ENCODE measurements around the gene NFATC3.
"Not testable (repeated sequence)": the region's sequence is repeated elsewhere in the genome, so short reads cannot be mapped to it uniquely, and the experiment has no call there.

NFATC3 gene

DNA sequence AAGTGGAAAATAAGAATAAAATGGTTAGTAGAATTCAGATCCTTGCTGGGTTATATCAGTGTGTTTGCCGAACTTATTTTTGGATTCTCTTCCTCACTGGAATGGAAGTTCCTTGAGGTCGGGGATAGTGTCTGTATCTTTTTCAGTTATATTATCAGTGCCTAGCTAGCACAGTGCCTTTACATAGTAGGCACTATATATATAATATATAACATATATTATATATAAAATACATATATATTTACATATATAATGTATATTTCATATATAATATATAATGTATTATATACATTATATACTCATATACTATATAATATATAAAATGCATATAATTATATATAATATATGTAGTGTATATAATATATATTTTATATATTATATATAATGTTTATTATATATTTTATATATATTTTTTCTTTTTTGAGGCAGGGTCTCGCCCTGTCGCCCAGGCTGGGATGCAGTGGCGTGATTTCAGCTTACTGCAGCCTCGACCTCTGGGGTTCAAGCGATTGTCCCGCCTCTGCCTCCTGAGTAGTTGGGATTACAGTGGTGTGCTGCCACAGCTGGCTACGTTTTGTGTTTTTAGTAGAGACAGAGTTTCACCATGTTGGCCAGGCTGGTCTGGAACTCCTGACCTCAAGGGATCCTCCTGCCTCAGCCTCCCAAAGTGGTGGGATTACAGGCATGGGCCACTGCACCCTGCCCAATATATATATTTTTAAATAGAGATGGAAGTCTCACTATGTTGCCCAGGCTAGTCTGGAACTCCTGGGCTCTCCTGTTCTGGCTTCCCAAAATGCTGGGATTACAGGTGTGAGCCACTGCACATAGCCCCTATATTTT, 3.2 kb downstream of the NFATC3 start:
- DNase-seq (ENCODE audit: low spot score), result no peak

- DNase-seq (ENCODE audit: low spot score), result no peak
Measured at GRCh38 chr16:68089067-68089466, 3.9 kb downstream of the NFATC3 start.

DNA sequence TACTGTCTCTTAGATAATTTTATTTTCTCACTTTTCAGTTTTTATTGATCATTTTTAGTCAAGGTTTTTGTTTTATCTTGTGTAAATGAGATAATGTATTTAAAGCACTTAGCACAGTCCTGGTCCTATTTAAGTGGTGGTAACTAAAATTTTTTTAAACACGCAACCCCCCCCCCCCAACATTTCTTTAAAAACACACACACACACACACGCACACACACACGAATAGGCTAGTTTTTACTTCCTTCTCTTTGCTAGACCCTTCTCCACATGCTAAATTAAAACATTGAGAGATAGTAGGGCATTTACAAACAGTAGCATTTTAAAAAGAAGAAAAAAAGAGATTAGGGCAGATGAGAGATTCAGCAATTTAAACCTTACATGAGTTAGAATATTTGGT, 5.0 kb downstream of the NFATC3 start:
- DNase-seq (ENCODE audit: low spot score), result no peak

- no peak for DNase-seq (ENCODE audit: low spot score)
Measured at GRCh38 chr16:68090533-68090932, 5.4 kb downstream of the NFATC3 start.

- DNase-seq (ENCODE audit: low spot score), result no peak
Measured at GRCh38 chr16:68091380-68092261, 6.5 kb downstream of the NFATC3 start.

DNA sequence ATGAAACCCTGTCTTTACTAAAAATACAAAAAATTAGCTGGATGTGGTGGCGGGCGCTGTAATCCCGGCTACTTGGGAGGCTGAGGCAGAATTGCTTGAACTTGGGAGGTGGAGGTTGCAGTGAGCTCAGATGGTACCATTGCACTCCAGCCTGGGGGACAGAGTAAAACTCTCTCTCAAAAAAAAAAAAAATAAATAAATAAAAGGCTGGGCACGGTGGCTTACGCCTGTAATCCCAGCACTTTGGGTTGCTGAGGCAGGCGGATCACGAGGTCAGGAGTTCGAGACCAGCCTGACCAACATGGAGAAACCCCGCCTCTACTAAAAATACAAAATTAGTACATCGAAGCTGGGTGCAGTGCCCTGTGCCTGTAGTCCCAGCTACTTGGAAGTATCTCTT, 7.1 kb downstream of the NFATC3 start:
- not testable (repeated sequence) for DNase-seq (ENCODE audit: low spot score)

GRCh38 chr16:68093816-68094613, 8.8 kb downstream of the NFATC3 start:
- DNase-seq (ENCODE audit: low spot score), result no peak

- DNase-seq (ENCODE audit: low spot score), result no peak
Measured at GRCh38 chr16:68094614-68094934, 9.4 kb downstream of the NFATC3 start.

DNA sequence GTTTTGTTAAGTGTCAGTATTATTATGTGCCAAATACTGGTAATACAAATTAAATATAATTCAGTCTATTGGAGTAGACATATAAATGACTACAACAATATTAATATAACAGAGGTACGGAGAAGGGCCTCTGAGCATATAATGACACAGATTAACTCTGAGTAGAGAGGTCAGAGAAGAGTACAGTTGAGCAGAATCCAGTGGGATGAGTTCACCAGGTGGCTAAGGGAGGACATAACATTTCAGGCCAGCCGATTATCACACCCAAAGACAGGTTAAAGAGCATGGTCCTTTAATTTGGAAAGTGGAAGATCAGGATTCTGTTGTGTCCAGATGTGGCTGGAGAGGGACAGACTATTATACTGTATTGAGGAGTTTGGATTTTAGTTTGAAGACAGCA, 11.3 kb downstream of the NFATC3 start:
- DNase-seq (ENCODE audit: low spot score), result no peak

DNA sequence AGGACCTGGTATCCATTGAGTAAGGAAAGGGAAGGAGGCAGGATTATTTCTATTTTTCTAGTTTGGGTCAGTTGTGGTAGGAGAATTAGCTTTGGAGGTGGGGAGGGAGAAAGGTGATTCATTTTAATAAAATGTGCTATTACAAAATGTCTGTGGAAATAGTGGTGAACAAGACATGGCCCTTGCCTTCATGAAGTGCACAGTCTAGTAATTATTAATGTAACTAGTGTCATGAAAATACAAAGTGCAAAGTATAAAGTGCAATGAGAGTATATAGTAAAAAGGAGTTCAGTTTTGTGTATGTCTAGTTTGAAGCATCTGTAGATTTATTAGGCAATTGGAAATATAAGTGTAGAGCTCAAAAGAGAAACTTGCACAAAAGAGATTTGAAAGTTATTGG, 11.9 kb downstream of the NFATC3 start:
- no peak for DNase-seq (ENCODE audit: low spot score)

DNA sequence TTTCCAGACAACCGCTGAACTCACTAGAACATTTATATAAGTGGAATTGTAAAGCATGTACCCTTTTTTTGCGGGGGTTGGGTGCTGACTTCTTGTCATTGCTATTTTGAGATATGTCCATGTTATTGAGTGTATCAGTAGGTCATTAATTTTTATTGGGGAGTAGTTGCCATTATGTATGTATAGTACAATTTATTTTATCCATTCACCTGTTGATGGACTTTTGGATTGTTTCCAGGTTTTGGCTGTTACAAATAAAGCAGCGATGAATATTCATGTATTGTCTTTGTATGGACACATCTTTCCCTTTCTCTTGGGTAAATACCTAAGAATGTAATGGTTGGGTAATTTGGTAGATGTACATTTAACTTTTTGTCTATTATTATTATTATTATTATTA, 12.7 kb downstream of the NFATC3 start:
- no peak for DNase-seq (ENCODE audit: low spot score)

DNA sequence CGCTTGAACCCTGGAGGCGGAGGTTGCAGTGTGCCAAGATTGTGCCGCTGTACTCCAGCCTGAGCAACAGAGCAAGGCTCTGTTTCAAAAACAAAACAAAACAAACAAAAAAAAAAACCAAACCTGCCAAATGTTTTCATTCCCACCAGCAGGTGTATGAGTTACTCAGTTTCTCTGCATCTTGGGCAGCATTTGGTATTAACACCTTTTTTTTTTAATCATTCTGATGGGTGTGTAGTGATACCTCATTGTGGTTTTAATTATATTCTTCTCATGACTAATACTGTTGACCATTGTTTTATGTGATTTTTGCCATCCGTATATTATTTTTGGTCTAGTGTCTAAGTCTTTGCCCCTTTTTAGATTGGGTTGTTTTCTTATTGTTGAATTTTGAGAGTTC, 15.3 kb downstream of the NFATC3 start:
- DNase-seq (ENCODE audit: low spot score), result no peak

- DNase-seq (ENCODE audit: low spot score), result no peak
Measured at GRCh38 chr16:68105611-68106010, 20.4 kb downstream of the NFATC3 start.

- not testable (repeated sequence) for DNase-seq (ENCODE audit: low spot score)
Measured at GRCh38 chr16:68107230-68107928, 22.2 kb downstream of the NFATC3 start.

DNA sequence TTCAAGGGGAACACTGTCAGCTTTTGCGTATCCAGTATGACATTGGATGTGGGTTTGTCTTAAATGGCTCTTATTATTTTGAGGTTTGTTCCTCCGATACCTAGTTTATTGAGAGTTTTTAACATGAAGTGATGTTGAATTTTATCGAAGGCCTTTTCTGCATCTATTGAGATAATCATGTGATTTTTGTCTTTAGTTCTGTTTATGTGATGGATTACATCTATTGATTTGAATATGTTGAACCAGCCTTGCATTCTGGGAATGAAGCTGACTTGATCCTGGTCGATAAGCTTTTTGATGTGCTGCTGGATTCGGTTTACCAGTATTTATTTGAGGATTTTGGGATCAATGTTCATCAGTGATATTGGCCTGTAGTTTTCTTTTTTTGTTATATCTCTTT, 24.0 kb downstream of the NFATC3 start:
- DNase-seq (ENCODE audit: low spot score), result not testable (repeated sequence)

GRCh38 chr16:68110611-68111010, 25.4 kb downstream of the NFATC3 start:
- DNase-seq (ENCODE audit: low spot score), result not testable (repeated sequence)

- no peak for DNase-seq (ENCODE audit: low spot score)
Measured at GRCh38 chr16:68111379-68111778, 26.2 kb downstream of the NFATC3 start.

GRCh38 chr16:68113059-68113761, 28.0 kb downstream of the NFATC3 start:
- DNase-seq (ENCODE audit: low spot score), result no peak

DNA sequence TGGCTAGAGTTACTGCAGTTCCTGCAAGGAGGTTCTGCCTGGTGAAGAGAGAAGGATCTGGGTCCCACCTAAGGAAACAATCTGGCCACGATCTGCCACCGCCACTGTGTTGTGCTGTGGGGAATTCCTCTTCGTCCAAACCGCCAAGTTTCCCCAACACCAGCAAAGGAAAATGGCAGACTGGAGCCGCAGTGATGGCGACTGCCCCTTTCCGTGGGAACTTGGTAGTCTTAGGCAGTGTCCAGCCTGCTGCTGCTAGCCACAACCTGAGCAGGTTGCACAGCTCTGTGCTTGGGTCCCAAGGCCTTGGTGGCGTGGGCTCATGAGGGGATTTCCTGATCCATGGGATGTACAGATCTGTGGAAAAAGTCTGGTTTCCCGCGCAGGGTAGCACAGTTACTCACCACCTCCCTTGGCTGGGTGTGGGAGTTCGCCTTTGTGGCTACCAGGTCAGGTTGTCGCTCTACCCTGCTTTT, 28.6 kb downstream of the NFATC3 start:
- DNase-seq (ENCODE audit: low spot score), result no peak

- not testable (repeated sequence) for DNase-seq (ENCODE audit: low spot score)
Measured at GRCh38 chr16:68114939-68115338, 29.8 kb downstream of the NFATC3 start.

- DNase-seq (ENCODE audit: low spot score), result no peak
Measured at GRCh38 chr16:68115851-68116250, 30.7 kb downstream of the NFATC3 start.

Measured in CD4-positive, alpha-beta T cell treated with Interleukin-6 at 100 ng/mL for 8 hours (primary cell).